Measurements from ENCODE around the gene CCNG1. TPM values are rescaled to one million over a fixed set of nuclear protein-coding genes. Genes with fewer than 3 reads are reported as not detected.
A peak's percentile ranks its signal among the peaks of the same experiment; 100 is the strongest.

Gene CCNG1
- total and polyA plus RNA-seq, 9 of the 15 experiments (the other 6 are each of a cell fraction or from before 2014, with no cell fraction given), result 121 to 293 (median 245) TPM

DNA sequence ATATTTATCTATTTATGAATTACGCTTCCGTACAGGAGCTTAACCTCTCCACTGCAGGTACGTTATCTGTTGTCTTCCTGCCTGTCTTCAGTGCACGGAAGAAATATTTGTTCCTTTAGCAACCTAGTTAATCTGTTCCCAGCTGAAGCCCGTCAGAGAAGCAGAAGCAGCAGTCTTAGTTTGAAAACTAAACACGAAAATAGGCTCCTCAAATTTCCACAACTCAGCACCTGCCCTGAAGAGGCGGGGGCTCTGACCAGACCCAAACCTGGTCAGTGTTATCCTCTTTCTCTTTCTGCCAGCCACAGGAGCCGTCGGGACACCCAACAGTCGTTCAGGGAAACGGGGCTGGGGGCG lies 22.0 kb downstream of the CCNG1 start:
- Histone ChIP-seq H4K20me1 (replicated peaks; ENCODE audit: control insufficient read depth, insufficient read depth, low read length) (no peaks in the 10 kb centered on the region), H3K9me3 (replicated peaks; ENCODE audit: control insufficient read depth, insufficient read depth, low read depth, low read length) (no peaks in the 10 kb centered on the region), H3K27ac (ENCODE audit: extremely low read depth, low read depth, low read length) (peak overlapping the region; percentile 100), H3K4me2 (ENCODE audit: insufficient read depth, low read length) (peak overlapping the region; percentile 94), H3K27me3 (ENCODE audit: control insufficient read depth in 2 of 2, insufficient read depth in 2 of 2, low read length in 2 of 2) (no peaks in the 10 kb centered on the region), H3K9me1 (ENCODE audit: control insufficient read depth, insufficient read depth, low read length) (no peaks in the 10 kb centered on the region), H3K36me3 (ENCODE audit: control insufficient read depth, insufficient read depth, low read length) (peaks cover 34% of the 10 kb centered on the region), H3K9ac (ENCODE audit: insufficient read depth in 1 of 2, low read depth in 2 of 2, low read length in 2 of 2) (peak overlapping the region; percentile 98 to 99), H3K4me3 (peak overlapping the region; percentile 70), H3K79me2 (ENCODE audit: control insufficient read depth, insufficient read depth, low read length) (peaks cover 90% of the 10 kb centered on the region), H2AFZ (ENCODE audit: low read depth, low read length) (peak overlapping the region; percentile 99; the same call in 1 of the 2 replicates), H3K4me1 (replicated peaks in 1 of 2; ENCODE audit: control insufficient read depth in 2 of 2, insufficient read depth in 2 of 2, low read length in 2 of 2) (peaks cover 8 to 9% of the 10 kb centered on the region in 2 experiments; a peak in 4 of 5 replicates)
- CTCF ChIA-PET (ENCODE audit: low intra/inter-chr PET ratio), result no interaction called here
- WGBS (ENCODE audit: insufficient coverage, low coverage, missing lambda C conversion rate), result 0% methylated on average over 11 of the region's 12 CpGs
- no peak for DNase-seq (ENCODE audit: extremely low read depth in 1 of 4, low spot score in 3 of 4)
- no peak for FAIRE-seq
- no peak; the same call in 2 of the 3 replicates for ATAC-seq
- POLR2A ChIA-PET, result interaction anchor here (1.1 to 6.9 kb wide), 9 partner anchors 10 to 104 kb away, joined by 3 to 126 read pairs (median 12); partner anchors contain the start of genes CCNG1 and MAT2B
- in situ Hi-C loops (cut with MboI) (no loop called here), intact Hi-C loops (cut with micrococcal nuclease) (loop anchor here (1.0 kb wide), 1 partner anchor 22 kb away; the partner anchor contains the start of gene CCNG1)
- TF ChIP-seq SMARCA4 (IDR thresholded peaks at IDR 0.05) (0 out of 2 replicates have a peak, but pooled peaks have one; percentile 24), BRD4 (IDR thresholded peaks at IDR 0.05) (peak; percentile 76), FOXJ2 (tag; IDR thresholded peaks at IDR 0.05) (0 out of 2 replicates have a peak, but pooled peaks have one; percentile 12), GTF2E2 (tag; IDR thresholded peaks at IDR 0.05) (no peak)
- TF ChIP-seq, protein P1, sequence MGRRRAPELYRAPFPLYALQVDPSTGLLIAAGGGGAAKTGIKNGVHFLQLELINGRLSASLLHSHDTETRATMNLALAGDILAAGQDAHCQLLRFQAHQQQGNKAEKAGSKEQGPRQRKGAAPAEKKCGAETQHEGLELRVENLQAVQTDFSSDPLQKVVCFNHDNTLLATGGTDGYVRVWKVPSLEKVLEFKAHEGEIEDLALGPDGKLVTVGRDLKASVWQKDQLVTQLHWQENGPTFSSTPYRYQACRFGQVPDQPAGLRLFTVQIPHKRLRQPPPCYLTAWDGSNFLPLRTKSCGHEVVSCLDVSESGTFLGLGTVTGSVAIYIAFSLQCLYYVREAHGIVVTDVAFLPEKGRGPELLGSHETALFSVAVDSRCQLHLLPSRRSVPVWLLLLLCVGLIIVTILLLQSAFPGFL (CRISPR knock-in tag; IDR thresholded peaks at IDR 0.05), result peak; percentile 18; the same call in 1 of the 2 replicates
- TSS peak; percentile 63 for BruUV-seq (replicated peaks)
